HL-60 (cell line): Measurements from ENCODE around the gene AGPAT1.

Source experiments
- DNase-seq, 2 experiments: peaks; one replicate each; pipeline ENCODE4 v3.0.0-alpha.2; 2010 to 2020; ENCODE audit warnings: low read depth in 1 of 2, low spot score in 1 of 2
- H3K27ac ChIP-seq: fragments of 250-450 bp; sonication (Bioruptor Pico); replicated peaks from 2 replicates; pipeline ENCODE4 v1.5.1; 2020; ENCODE audit warnings: mild to moderate bottlenecking, moderate library complexity
- H3K27me3 ChIP-seq: fragments of 250-450 bp; sonication (Bioruptor Pico); 2 replicates; pipeline ENCODE4 v1.5.1; 2021; ENCODE audit warnings: mild to moderate bottlenecking, moderate library complexity; ENCODE audit not compliant: insufficient read depth, poor library complexity, severe bottlenecking
- H3K4me3 ChIP-seq: replicated peaks from 2 replicates; pipeline ENCODE4 v1.5.1; 2011; ENCODE audit warnings: mild to moderate bottlenecking, control low read depth, low read length; ENCODE audit not compliant: insufficient read depth
- CTCF ChIP-seq: IDR thresholded peaks from one replicate; pipeline ENCODE4 v1.5.1; 2011; ENCODE audit warnings: low read length, control low read depth, inconsistent platforms; ENCODE audit not compliant: insufficient read depth
- GABPA ChIP-seq: IDR thresholded peaks from 2 replicates; pipeline ENCODE4 v1.6.1; 2012; ENCODE audit warnings: low read depth
- POLR2AphosphoS5 ChIP-seq: IDR thresholded peaks from 2 replicates; pipeline ENCODE4 v1.6.1; 2012; ENCODE audit warnings: low read depth
- REST ChIP-seq: IDR thresholded peaks from 2 replicates; pipeline ENCODE4 v1.6.1; 2012; ENCODE audit warnings: low read depth; ENCODE audit not compliant: insufficient replicate concordance
- SPI1 ChIP-seq: IDR thresholded peaks from 2 replicates; pipeline ENCODE4 v1.6.1; 2012; ENCODE audit warnings: low read depth, mild to moderate bottlenecking, borderline replicate concordance

AGPAT1 gene

GRCh38 chr6:32222333-32223230, 46.7 kb upstream of the AGPAT1 start:
- no peak for DNase-seq
- Histone ChIP-seq H3K4me3 (no peak overlapping the region), H3K27ac (no peak overlapping the region), H3K27me3 (no peaks in the 10 kb centered on the region)
- TF ChIP-seq REST: no peak
- TF ChIP-seq POLR2AphosphoS5: no peak
- TF ChIP-seq GABPA: no peak
- TF ChIP-seq SPI1: peak; percentile 47; the same call in 1 of the 2 replicates

- no peak for DNase-seq
- H3K4me3 ChIP-seq: no peak overlapping the region
- H3K27ac ChIP-seq: no peak overlapping the region
- no peak for TF ChIP-seq SPI1
- TF ChIP-seq REST: no peak
- no peak for TF ChIP-seq POLR2AphosphoS5
- TF ChIP-seq CTCF: no peak
- TF ChIP-seq GABPA: no peak
- H3K27me3 ChIP-seq: no peaks in the 10 kb centered on the region
Observed at GRCh38 chr6:32220021-32220420, 44.1 kb upstream of the AGPAT1 start.

- no peak overlapping the region for H3K27ac ChIP-seq
- no peak overlapping the region for H3K4me3 ChIP-seq
- no peaks in the 10 kb centered on the region for H3K27me3 ChIP-seq
- no peak for DNase-seq
- TF ChIP-seq POLR2AphosphoS5: no peak
- TF ChIP-seq GABPA: no peak
- TF ChIP-seq REST: no peak
Observed at GRCh38 chr6:32218167-32218566, 42.3 kb upstream of the AGPAT1 start.

- TF ChIP-seq GABPA: no peak
- TF ChIP-seq REST: no peak
- TF ChIP-seq CTCF: no peak
- TF ChIP-seq POLR2AphosphoS5: no peak
- TF ChIP-seq SPI1: no peak
- H3K27me3 ChIP-seq: no peaks in the 10 kb centered on the region
Observed at GRCh38 chr6:32216998-32217397, 41.1 kb upstream of the AGPAT1 start.

More at GRCh38 chr6:32216998-32217397, 41.1 kb upstream of the AGPAT1 start:
- DNase-seq: no peak
- Histone ChIP-seq H3K4me3 (no peak overlapping the region), H3K27ac (no peak overlapping the region)
